ENCODE measurements around the gene CENPS.
A peak's percentile ranks its signal among the peaks of the same experiment; 100 is the strongest.

Gene CENPS

DNA sequence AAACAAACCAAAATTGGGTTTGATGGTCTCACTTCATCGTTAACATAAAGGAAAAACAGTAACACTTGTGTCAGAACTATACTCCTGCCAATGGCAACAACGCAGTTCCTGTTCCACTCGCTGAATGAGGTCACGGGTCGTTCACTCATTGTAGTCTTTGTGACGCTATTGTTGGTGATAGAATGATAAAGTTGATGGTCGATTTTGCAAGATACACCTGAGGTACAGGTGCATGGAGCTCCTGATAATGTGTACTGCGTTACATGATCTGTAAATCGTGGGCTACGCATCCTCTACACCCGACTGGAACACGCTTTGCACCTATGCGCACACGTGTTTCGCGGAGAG, 391 bp upstream of the CENPS start:
- peak overlapping the region; percentile 72 for H3K4me3 Mint-ChIP-seq
- no peaks in the 10 kb centered on the region for H3K27me3 Mint-ChIP-seq
- peak overlapping the region; percentile 88 for H3K27ac Mint-ChIP-seq
- no peaks in the 10 kb centered on the region for H3K36me3 Mint-ChIP-seq
- peak; percentile 44 for DNase-seq
- no peaks in the 10 kb centered on the region for H3K9me3 Mint-ChIP-seq
- CTCF ChIA-PET, result interaction anchor here (0.7 to 4.1 kb wide), 13 partner anchors 14 to 480 kb away, joined by 3 to 106 read pairs (median 4); partner anchors contain the start of genes KIF1B and PGD
- H3K4me1 Mint-ChIP-seq, result peaks cover 33% of the 10 kb centered on the region

DNA sequence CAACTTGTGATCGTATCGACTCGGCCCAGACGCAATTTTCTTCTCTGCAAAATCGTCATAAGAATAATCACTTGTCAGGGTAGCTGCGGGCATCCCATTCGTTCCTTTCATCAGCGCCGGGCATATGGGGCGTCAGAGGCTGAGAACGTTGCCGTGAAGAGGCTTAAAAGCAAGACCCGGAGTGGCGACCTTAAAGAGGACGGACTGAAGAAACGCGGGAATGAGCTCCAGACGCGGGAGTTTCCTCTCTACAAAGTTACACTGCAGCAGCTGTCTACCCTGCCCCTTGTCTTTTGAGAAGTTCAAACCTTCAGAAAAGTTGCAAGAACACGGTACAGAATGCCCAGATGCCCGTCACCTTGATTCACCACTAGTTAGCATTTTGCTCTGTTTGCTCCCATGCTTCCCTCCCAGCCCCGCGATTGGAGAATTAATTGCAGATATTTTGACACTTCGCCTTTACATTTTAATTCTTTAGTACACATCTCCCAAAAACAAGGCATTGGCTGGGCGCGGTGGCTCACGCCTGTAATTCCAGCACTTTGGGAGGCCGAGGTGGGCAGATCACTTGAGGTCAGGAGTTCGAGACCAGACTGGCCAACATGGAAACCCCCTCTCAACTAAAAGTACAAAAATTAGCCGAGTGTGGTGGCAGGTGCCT, 967 bp downstream of the CENPS start:
- Mint-ChIP-seq H3K27me3 (no peaks in the 10 kb centered on the region), H3K4me3 (peak overlapping the region; percentile 72), H3K9me3 (no peaks in the 10 kb centered on the region), H3K27ac (peak overlapping the region; percentile 73), H3K4me1 (peaks cover 33% of the 10 kb centered on the region), H3K36me3 (no peaks in the 10 kb centered on the region)
- DNase-seq, result no peak
- CTCF ChIA-PET, result interaction anchor here (1.5 to 4.1 kb wide), 5 partner anchors 31 to 67 kb away, joined by 3 to 106 read pairs (median 11); partner anchors contain the start of gene PGD

DNA sequence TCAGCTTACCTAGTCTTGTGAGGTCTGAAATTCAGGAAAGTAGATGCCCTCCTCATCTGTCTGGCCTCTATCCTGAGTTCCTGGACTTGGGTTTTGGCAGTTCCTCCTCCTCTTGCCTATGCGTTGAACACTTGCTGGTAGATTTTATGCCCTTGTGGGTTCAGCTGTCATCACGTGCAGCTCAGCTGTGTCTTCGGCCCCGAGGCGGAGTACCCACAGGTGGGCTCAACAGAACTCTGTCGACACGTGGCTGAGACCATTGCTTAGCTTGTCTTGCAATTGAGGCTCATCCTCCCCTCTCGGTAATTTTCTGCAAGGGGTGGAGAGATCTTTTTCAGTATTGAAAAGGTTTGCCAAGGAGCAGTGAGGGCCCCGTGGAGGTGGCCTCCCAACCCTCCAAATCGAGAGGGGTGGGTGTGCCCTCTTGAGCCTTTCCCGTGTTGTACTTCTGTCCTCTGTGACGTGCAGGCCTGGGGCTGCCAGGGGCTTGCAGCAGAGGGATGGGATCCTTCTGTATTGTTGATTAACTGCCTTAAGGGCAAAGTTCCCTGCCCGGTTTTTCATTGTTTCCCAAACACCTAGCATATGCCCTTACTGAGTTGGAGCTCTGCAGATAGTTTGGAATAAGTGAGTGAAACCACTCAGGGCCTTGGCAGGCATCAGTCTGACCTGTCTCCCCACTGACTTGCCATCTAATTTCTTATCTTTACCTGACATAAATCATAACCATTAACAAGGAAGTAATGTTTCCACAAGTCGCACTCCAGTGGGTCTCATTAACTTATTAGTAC, 2.9 kb downstream of the CENPS start:
- Mint-ChIP-seq H3K4me1 (peaks cover 29% of the 10 kb centered on the region), H3K27me3 (no peaks in the 10 kb centered on the region), H3K9me3 (no peaks in the 10 kb centered on the region), H3K27ac (no peak overlapping the region), H3K36me3 (no peaks in the 10 kb centered on the region), H3K4me3 (no peak overlapping the region)
- DNase-seq, result no peak
- CTCF ChIA-PET, result interaction anchor here (3.7 kb wide), 1 partner anchor 62 kb away, joined by 13 read pairs; no protein-coding TSS in a partner anchor

DNA sequence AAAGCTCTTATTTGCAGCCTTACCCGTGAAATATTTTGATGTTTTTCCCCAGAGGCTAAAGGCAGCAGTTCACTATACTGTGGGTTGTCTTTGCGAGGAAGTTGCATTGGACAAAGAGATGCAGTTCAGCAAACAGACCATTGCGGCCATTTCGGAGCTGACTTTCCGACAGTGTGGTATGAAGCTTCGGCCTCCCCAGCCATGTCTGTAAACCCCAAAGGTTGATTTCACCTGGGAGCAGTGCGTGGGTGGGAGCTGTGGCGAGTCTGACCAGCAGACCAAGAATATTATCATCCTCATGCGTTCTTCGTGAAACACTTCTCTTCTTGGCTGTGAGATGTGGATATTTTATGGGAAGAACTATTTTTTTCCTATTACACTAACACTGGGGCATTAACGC, 3.6 kb downstream of the CENPS start:
- no peaks in the 10 kb centered on the region for H3K36me3 Mint-ChIP-seq
- H3K9me3 Mint-ChIP-seq, result no peaks in the 10 kb centered on the region
- CTCF ChIA-PET, result interaction anchor here (3.7 kb wide), 1 partner anchor 61 kb away, joined by 13 read pairs; no protein-coding TSS in a partner anchor
- DNase-seq, result no peak
- H3K27me3 Mint-ChIP-seq, result no peaks in the 10 kb centered on the region
- H3K27ac Mint-ChIP-seq, result no peak overlapping the region
- no peak overlapping the region for H3K4me3 Mint-ChIP-seq
- H3K4me1 Mint-ChIP-seq, result peaks cover 29% of the 10 kb centered on the region

DNA sequence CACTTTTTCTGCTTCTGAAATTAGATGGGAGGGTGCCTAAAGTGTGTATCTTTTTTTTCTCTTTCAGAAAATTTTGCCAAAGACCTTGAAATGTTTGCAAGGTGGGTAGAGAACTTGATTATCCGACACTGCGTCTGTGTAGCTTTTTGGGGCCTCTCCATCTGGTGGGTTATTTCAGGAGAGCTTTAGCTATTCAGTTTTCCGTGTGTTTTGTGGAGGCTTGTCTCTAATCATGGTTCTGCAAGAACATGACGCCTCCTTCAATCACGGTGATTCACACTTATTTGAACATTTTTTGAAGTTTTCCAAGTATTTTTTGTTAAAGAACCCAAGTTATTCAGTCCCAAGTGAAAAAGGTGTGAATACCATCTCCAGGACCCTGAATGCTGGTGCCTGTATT, 4.4 kb downstream of the CENPS start:
- H3K27me3 Mint-ChIP-seq, result no peaks in the 10 kb centered on the region
- no peaks in the 10 kb centered on the region for H3K9me3 Mint-ChIP-seq
- CTCF ChIA-PET, result interaction anchor here (3.7 kb wide), 1 partner anchor 60 kb away, joined by 13 read pairs; no protein-coding TSS in a partner anchor
- no peaks in the 10 kb centered on the region for H3K36me3 Mint-ChIP-seq
- no peak for DNase-seq
- no peak overlapping the region for H3K27ac Mint-ChIP-seq
- H3K4me1 Mint-ChIP-seq, result peaks cover 22% of the 10 kb centered on the region
- no peak overlapping the region for H3K4me3 Mint-ChIP-seq

DNA sequence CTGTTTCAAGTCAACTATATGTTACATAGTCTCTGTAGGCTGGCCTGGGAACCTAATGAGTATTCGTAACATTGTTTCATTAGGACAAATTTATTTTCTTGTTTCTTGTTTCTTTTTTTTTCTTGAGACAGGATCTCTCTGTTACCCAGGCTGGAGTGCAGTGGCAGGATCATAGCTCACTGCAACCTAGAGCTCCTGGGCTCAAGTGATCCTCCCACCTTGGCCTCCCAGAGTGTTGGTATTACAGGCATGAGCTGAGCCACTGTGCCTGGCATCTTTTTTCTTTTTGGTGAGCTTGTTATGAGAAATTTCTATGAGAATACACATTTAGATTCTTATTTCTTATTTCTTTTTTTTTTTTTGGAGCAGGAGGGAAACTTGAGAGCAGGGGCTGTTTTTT, 6.8 kb downstream of the CENPS start:
- H3K27ac Mint-ChIP-seq, result no peak overlapping the region
- no peak for DNase-seq
- peaks cover 6% of the 10 kb centered on the region for H3K4me1 Mint-ChIP-seq
- CTCF ChIA-PET, result interaction anchor here (1.7 kb wide), 1 partner anchor 57 kb away, joined by 10 read pairs; no protein-coding TSS in a partner anchor
- no peaks in the 10 kb centered on the region for H3K9me3 Mint-ChIP-seq
- no peaks in the 10 kb centered on the region for H3K36me3 Mint-ChIP-seq
- no peak overlapping the region for H3K4me3 Mint-ChIP-seq
- H3K27me3 Mint-ChIP-seq, result no peaks in the 10 kb centered on the region

DNA sequence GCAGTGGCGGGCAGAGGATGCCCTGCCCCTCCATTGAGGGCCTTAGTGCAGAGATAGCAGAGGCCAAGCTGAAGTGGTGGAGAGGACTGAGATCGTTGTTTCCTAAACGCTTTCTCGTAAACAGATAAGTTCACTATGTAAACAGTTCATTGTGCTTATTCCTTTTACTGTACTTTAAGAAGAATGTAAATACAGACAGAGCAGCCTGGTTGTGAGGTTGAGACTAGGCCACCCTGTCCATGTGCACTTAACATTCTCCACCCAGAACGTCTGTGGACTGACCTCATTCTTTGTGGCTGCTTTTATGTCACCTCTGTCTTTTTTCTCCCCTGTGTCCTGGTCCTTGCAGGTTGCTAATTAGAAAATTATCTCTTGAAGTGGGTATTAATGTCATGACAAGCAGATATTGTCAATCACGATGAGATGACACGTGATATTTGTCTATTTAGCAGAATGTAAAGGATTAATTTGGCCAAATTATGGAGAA, 8.5 kb downstream of the CENPS start:
- CTCF ChIA-PET, result no interaction called here

DNA sequence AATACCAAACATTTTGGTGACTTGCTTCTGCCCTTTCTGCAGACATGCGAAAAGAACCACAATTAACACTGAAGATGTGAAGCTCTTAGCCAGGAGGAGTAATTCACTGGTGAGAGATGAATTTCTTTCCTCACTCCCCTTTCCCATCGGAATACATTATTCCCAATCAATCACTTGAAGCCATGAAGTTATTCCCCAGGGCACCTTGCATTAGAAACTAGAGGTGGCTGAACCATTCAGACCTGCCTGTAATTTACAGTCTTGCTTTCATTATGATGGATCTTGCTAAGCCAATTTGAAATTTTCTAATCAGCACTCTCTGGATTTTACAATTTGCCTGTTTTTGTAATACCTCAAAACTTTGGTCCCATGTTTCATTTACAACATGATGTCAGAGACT, 10.1 kb downstream of the CENPS start:
- CTCF ChIA-PET, result no interaction called here
- Mint-ChIP-seq H3K4me1 (no peaks in the 10 kb centered on the region), H3K27ac (no peak overlapping the region), H3K9me3 (no peaks in the 10 kb centered on the region), H3K4me3 (no peak overlapping the region), H3K36me3 (no peaks in the 10 kb centered on the region), H3K27me3 (no peaks in the 10 kb centered on the region)
- no peak for DNase-seq

More for the DNA sequence above, 8.5 kb downstream of the CENPS start:
- Mint-ChIP-seq H3K9me3 (no peaks in the 10 kb centered on the region), H3K4me1 (no peaks in the 10 kb centered on the region), H3K36me3 (no peaks in the 10 kb centered on the region), H3K4me3 (no peak overlapping the region), H3K27ac (no peak overlapping the region), H3K27me3 (no peaks in the 10 kb centered on the region)
- DNase-seq, result no peak

DNA sequence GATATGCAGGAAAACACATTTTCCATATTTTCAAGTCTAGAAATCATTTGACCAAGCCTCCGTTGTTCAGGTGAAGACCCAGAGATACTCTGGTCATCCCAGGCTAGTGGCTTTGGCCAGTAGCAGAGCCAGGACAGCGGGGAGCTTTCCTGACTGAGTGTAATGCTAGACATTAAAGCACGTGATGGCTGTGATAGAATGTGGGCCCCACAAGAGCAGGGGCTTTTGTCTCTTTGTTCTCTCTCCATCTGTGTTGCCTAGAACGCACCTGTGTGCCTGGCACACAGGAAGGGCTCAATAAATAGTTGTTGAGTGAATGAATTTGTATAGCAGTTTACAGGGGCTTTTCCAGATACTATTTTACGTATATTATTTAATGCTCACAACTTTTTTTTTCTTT, 10.6 kb downstream of the CENPS start:
- Mint-ChIP-seq H3K4me3 (no peak overlapping the region), H3K27me3 (no peaks in the 10 kb centered on the region), H3K27ac (no peak overlapping the region), H3K4me1 (no peaks in the 10 kb centered on the region), H3K9me3 (no peaks in the 10 kb centered on the region), H3K36me3 (no peaks in the 10 kb centered on the region)
- DNase-seq, result no peak
- CTCF ChIA-PET, result no interaction called here

DNA sequence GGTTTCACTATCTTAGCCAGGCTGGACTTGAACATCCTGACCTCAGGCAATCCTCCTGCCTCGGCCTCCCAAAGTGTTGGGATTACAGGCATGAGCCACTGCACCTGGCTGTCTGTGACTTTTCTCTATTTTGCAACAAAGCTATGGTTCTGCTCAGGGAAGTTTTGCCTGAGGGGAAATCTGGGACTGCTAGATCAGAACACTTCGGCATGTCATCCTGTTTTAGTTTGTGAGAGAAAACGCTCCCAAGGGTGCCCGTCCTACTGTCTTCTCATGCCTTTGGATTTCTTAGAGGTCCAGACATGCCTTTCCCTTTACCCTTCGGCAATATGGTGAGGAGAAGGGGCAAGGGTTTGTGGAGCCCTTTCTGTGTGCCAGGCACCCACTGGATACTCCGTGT, 14.0 kb downstream of the CENPS start:
- CTCF ChIA-PET, result interaction anchor here (1.0 kb wide), 1 partner anchor 14 kb away, joined by 3 read pairs; the partner anchor contains the start of gene CENPS

DNA sequence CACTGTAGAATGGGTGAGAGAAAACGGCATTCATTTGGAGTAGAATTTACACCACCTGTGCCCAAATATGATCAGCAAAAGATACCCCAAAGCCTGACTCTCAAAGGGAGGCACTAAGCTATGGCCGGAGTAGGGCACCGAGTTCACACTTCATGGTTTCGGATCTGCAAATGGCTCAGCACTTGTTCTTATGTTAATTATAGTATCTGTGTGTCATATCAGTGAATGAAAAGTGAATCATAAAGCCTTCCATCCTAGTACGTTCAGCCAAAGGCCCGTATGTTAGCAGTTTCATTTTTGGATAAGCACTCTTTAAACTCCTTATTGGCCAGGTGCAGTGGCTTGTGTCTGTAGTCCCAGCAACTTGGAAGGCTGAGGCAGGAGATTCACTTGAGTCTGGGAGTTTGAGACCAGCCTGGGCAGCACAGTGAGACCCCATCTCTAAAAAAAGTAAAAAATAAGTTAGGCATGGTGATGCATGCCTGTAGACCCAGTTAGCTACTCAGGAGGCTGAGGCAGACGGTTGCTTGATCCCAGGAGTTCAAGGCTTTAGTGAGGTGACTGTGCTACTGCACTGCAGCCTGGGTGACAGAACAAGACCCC, 14.7 kb downstream of the CENPS start:
- Mint-ChIP-seq H3K36me3 (no peaks in the 10 kb centered on the region), H3K9me3 (no peaks in the 10 kb centered on the region), H3K27me3 (no peaks in the 10 kb centered on the region), H3K4me1 (no peaks in the 10 kb centered on the region), H3K27ac (no peak overlapping the region), H3K4me3 (no peak overlapping the region)
- CTCF ChIA-PET, result no interaction called here
- no peak for DNase-seq

More for the DNA sequence above, 14.0 kb downstream of the CENPS start:
- H3K4me1 Mint-ChIP-seq, result no peaks in the 10 kb centered on the region
- H3K4me3 Mint-ChIP-seq, result no peak overlapping the region
- no peaks in the 10 kb centered on the region for H3K9me3 Mint-ChIP-seq
- H3K27me3 Mint-ChIP-seq, result no peaks in the 10 kb centered on the region
- H3K36me3 Mint-ChIP-seq, result no peaks in the 10 kb centered on the region
- H3K27ac Mint-ChIP-seq, result peak overlapping the region; percentile 11
- DNase-seq, result no peak

DNA sequence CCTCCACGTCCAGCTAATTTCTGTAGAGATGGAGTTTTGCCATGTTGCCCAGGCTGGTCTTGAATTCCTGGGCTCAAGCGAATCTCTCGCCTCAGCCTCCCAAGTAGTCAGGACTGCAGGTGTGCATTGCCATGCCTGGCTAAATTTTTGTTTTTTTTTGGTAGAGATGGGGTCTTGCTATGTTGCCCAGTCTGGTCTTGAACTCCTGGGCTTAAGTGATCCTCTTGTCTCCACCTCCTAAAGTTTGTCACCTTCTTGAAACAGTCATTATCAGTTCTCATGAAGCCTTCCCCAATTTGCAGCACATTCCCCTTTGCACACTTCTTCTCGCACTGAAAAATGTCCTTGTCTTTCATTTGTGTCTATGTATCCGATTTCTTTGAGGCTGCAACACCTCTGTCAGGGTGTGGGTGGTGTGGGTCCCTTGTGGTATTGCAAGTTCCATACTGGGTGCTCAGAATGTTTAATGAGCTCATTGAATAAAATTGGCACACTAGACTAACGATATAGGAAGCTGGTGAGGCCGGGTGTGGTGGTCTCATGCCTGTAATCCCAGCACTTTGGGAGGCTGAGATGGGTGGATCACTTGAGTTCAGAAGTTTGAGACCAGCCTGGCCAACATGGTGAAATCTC, 16.7 kb downstream of the CENPS start:
- Mint-ChIP-seq H3K27ac (no peak overlapping the region), H3K4me3 (no peak overlapping the region), H3K27me3 (no peaks in the 10 kb centered on the region), H3K9me3 (no peaks in the 10 kb centered on the region), H3K36me3 (no peaks in the 10 kb centered on the region), H3K4me1 (no peaks in the 10 kb centered on the region)
- DNase-seq, result no peak
- CTCF ChIA-PET, result no interaction called here

DNA sequence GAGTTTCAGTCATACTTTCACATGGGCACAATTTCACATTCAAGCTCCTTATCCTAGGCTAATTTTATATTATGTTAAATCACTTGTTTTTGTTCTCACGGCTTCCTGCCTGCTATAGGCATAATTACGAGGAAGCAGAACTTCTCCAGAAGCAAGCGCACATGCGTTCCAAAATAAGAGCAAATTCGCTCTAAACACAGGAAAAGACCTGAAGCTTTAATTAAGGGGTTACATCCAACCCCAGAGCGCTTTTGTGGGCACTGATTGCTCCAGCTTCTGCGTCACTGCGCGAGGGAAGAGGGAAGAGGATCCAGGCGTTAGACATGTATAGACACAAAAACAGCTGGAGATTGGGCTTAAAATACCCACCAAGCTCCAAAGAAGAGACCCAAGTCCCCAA, 19.5 kb downstream of the CENPS start, which contains the start of gene CORT:
TSS of gene CORT (plus strand) at position 281 of the 400 bp plus-strand sequence. CDS start 193 bp downstream, outside the sequence.
- Mint-ChIP-seq H3K4me1 (no peaks in the 10 kb centered on the region), H3K27me3 (no peaks in the 10 kb centered on the region), H3K27ac (no peak within 1 kb of the TSS), H3K4me3 (no peak within 1 kb of the TSS), H3K9me3 (no peaks in the 10 kb centered on the region), H3K36me3 (no peaks in the 10 kb centered on the region)
- CTCF ChIA-PET, result interaction anchor here (0.6 kb wide), 1 partner anchor 506 kb away, joined by 3 read pairs; the partner anchor contains the start of genes LZIC and NMNAT1
- no peak for DNase-seq
